HG03439 (cell line): ENCODE measurements around the gene OR2A12.
"Not testable (repeated sequence)": the region's sequence is repeated elsewhere in the genome, so short reads cannot be mapped to it uniquely, and the experiment has no call there.

Source experiments
- ATAC-seq: cut with Tn5 transposase; IDR thresholded peaks from one replicate; pipeline ENCODE4 v1.9.1; 2021; ENCODE audit warnings: mild to moderate bottlenecking, moderate library complexity; ENCODE audit not compliant: unreplicated experiment

OR2A12 gene, protein sequence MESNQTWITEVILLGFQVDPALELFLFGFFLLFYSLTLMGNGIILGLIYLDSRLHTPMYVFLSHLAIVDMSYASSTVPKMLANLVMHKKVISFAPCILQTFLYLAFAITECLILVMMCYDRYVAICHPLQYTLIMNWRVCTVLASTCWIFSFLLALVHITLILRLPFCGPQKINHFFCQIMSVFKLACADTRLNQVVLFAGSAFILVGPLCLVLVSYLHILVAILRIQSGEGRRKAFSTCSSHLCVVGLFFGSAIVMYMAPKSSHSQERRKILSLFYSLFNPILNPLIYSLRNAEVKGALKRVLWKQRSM

DNA sequence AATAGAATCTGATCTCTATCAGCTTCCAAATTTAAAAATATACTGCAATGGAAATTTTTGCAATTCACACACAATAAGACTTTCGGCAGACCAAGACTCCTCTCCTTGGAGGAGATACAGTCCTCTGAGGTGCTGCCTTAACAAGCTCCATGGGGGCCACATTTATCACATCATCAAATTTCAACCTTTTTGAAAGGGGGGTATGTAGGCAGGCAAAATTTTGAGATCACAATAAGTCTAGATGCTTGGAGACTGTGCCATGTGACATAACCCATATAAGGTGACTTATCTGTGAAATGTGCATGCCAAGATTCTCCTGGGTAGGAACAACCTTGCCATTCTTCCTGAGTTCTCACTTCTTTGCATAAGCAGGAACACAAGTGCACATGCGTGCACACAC lies at the start of gene OR2A12:
TSS of gene OR2A12 (plus strand) at position 301 of the 400 bp plus-strand sequence. CDS start 8,830 bp downstream, outside the sequence.
- no peak for ATAC-seq

DNA sequence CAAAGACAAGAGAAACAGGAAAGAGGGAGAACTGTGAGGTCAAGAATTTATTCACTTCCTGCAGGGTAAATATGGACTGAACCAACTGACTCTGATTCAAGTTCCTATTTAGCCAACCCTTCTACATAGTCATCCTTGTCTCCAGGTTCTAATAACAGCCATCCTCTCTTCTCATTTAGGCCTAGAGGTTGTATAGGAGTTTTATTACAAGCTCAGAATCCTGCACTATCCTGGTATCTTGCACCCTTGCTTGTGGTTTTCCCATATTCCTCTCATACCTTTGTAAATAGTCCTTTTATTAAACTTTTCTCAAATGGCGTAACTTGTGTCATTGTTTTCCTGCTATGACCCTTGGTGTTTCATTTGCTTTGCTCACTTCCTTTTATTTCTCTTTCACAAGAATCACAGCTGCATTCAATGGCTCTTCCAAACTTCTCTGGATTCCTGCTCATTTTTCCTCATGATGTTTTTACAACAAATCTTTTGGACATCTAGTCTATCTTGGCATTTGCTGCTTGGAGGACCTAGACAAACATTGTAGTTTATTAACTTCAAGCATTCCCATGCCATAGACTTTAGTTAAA lies 49.7 kb upstream of the OR2A12 start:
- ATAC-seq, result no peak

DNA sequence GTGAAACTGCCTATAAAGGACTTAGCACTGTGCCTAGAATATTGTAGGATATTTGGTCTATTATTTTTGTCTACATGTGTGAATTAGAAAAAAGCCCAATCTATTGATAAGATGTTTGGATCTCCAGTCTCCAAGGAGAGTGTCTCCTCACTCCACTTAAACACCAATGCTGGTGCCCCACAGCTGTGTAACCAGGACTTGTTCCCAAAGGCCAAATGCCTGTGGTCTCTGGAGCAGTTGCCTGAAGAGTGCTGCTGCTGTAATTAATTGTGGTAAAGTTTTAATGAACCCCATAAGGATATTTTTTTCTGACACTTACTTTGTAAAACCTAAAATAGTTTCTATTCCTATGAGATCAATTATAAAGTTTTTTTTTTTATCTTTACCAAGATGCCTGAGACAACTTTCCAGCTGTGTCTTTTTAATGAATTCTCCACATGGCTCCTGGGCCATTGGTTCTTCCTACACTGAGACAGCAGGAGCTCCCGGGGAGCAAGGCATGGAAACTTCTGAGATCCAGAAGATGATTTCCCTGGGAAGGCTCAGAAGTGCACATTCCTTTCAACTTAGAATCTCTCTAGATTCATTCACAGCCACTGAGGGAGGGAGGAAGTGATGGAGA lies 48.6 kb upstream of the OR2A12 start:
- ATAC-seq, result no peak

DNA sequence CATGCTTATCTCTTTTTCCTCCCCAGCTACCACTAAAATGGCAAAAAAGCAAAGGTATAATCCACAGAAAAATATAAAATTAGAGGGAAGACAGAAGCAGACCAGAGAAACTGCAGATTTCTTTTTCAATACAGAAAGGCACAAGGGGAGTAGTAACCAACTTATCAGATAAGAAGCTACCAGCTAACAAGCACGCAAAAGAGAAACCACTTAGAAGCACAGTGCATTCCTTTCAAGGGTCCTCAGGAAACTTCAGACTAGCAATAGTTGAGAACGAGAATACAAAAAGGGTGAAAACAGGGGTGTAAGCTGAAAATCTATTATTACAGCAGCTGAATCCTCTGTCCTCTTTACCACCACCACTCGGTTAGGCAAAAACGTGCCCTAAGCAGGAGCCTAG lies 47.2 kb upstream of the OR2A12 start:
- no peak for ATAC-seq

DNA sequence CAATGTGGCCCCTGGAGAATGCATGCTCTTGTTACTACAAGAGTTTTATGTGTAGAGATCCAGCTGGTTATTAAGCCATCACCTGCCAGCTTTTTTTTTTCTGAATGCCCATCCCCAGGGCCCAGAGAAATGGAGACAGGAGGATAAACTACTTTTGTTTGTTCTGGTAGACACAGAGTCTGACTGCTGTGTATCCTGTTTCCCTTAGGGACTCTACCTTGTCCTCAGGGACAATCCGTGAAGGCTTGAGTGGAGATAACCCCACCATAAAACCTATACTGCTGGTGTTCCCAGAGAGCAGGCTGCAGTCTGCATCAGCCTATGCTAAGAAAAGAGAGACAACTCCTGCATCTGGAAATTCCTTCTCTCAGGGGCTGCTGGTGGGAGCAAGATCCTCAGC lies 37.4 kb upstream of the OR2A12 start, which contains the start of gene OR2A5:
TSS of gene OR2A5 (plus strand) at position 301 of the 400 bp plus-strand sequence. CDS start 1,454 bp downstream, outside the sequence.
- no peak for ATAC-seq

DNA sequence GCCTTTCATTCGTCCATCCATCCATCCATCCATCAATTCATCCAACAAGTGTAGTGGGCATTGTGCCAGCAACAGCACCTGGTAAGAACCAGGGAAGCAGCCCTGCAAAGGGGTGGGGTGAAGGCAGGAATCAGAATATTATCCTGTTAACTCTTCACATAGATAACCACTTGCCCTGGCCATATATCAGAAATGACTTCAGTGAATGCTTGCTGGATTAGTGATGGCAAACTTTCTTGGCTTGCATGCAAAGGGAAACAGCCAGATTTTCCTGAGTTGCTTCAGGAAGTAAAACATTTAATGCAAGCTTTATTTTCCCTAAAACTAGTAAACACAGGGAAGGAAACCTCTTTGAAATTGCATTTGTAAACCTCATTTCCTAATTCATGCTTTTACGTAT lies 36.6 kb upstream of the OR2A12 start:
- no peak for ATAC-seq

DNA sequence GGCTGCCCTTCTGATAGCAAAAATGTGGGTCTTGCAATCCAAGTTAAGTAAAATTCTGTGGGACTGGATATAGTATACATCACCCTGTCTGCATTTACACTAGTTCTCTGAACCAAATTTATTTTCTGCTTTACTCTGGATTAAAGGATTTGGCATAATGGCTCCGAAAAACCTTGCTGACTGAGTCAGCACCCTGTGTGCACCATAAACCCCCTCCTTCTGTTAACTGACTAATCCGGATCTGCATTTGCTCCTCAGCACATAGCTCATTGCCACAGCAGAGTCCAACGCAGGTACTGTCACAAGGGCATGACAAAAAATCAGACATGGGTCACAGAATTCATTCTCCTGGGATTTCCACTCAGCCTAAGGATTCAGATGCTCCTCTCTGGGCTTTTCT lies 36.0 kb upstream of the OR2A12 start:
- no peak for ATAC-seq

DNA sequence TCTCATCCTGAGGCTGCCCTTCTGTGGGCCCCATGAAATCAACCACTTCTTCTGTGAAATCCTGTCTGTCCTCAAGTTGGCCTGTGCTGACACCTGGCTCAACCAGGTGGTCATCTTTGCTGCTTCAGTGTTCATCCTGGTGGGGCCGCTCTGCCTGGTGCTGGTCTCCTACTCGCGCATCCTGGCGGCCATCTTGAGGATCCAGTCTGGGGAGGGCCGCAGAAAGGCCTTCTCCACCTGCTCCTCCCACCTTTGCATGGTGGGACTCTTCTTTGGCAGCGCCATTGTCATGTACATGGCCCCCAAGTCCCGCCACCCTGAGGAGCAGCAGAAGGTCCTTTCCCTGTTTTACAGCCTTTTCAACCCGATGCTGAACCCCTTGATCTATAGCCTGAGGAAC lies 35.2 kb upstream of the OR2A12 start:
- ATAC-seq, result not testable (repeated sequence)

DNA sequence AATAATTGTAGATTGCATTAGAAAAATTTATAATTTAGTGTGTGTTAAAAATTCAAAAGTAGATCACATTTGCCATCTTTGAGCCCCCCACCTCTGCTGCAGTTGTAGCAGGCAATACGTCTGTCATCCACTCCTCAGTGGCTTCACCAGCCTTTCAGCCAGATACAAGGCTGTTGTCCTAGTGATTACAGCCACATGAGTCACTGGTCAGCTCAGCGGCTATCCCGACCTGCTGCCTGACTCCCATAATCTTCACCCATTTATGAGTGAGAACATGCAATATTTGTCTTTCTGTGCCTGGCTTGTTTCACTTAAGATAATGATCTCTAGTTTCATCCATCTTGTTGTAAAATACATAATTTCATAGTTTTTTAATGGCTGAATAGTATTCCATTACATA lies 28.1 kb upstream of the OR2A12 start:
- ATAC-seq, result no peak

DNA sequence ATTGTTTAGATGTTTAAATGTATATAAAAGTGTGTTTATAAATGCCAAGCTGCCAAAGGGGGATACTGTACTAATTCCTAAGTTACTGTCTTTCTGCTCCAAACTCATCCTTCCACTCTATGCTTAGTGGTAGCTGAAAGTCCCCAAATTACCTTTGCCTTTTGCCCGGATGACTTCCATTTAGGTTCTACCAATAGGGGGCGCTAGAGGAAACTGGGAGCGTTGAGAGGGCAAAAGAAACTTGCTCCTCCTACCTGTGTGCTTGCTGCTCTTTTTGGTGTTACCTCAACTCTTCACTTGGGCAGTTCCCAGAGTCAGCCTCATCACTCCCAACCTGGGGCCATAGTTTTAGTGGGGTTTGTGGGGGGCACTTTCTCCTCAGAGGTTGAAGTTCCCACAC lies 22.4 kb upstream of the OR2A12 start:
- ATAC-seq, result no peak

DNA sequence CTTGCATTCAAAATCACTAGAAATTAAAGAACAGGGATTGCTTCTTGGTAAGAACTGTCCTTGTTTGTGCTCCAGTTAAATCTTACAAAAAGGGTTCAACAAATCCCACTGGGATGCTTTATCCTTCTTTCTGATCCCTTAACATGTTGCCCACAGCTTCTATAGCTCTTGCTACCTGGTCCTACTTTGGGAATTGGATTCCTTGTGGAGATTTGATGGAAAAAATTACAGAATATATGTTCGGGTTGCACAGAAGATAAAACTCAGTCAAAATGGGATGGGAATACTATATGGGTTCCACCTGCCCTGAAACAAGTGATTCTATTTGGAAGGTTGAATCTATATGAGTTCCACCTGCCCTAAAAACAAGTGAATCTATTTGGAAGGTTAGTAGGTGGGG lies 16.6 kb upstream of the OR2A12 start, which contains the start of gene OR2A25:
TSS of gene OR2A25 (plus strand) at position 301 of the 400 bp plus-strand sequence. CDS start 4,409 bp downstream, outside the sequence.
- no peak for ATAC-seq

DNA sequence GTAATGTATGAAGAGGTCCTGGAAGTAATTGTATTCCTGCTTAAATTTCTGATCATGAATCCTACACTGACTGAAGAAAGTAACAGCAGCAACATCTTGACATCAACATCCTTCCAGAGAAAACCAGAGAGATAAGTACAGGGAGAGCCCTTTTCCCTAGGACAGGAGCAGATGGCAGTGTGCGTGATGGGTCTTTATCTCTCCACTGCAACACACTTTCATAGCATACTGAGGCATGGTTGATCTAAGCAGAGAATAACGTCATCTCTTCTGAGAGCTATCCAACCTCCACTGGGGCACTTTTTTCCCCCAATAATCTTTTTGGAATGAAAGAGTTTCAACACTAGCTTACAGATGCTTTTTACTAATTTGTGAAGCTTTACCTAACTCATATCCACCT lies 16.1 kb upstream of the OR2A12 start:
- ATAC-seq, result no peak

DNA sequence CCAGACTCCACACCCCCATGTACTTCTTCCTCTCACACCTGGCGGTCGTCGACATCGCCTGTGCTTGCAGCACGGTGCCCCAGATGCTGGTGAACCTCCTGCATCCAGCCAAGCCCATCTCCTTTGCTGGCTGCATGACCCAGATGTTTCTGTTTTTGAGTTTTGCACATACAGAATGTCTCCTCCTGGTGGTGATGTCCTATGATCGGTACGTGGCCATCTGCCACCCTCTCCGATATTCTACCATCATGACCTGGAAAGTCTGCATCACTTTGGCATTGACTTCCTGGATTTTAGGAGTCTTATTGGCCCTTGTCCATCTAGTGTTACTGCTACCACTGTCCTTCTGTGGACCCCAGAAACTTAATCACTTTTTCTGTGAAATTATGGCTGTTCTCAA lies 11.7 kb upstream of the OR2A12 start:
- no peak for ATAC-seq

DNA sequence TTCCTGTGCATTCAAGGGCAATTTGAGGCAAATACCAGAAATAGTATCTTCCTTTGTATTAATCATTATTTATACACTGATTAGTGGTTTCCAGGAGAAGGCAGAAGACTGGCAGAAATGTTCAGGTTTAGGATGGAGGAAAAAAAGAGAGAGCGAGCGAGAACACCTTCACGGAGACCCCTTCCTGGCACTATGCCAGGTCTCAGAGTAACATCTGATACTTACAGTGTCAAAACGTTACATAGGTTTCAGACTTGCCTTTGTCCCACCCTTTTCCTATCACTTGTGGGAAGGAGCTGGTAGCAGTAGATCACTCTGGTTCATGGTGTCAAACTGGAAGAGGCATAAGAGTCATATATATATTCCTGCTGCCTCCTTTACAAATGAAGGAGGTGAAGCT lies 652 bp downstream of the OR2A12 start:
- ATAC-seq, result no peak

DNA sequence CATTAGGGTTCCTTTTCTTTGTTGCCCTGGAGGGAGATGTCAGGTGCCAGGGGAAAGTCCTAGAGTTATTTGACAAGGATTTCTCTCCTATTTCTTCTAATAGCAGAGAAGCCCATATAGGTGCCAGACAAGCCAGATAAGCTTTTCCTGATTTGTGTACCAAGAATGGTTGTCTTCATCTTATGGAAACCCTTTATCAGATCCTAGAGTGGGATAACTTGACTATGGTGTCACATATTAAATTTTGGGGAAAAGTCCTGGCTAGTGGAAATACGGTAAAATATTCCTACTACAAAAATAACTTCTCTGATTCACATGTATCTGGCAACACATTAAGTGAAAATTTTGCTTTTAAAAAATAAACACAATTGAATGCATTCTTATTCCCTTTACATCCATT lies 1.2 kb downstream of the OR2A12 start:
- no peak for ATAC-seq

DNA sequence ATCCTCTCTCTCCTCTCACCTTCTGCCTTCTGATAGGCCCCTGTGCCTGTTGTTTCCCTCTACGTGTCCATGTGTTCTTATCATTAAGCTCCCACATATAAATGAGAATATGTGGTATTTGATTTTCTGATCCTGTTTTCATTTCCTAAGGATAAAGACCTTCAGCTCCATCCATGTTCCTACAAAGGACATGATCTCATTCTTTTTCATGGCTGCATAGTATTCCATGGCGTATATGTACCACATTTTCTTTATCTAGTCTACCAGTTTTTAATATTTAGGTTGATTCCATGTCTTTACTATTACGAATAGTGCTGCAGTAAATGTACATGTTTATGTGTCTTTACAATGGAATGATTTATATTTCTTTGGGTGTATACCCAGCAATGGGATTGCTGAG lies 4.6 kb downstream of the OR2A12 start:
- ATAC-seq, result no peak

DNA sequence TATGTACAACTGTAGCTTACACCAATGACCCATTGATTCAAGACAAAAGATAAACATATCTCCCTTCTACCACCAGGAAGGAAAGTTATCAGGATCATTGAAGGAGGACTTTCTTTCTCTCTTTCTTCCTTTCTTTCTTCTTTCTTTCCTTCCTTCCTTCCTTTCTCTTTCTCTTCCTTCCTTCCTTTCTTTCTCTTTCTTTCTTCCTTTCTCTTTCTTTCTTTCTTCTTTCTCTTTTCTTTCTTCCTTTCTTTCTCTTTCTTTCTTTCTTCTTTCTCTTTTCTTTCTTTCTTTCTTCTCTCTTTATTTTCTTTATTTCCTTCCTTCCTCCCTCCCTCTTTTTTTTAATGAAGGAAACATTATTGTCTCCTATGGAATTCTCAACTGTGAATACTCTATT lies 12.7 kb downstream of the OR2A12 start:
- no peak for ATAC-seq

DNA sequence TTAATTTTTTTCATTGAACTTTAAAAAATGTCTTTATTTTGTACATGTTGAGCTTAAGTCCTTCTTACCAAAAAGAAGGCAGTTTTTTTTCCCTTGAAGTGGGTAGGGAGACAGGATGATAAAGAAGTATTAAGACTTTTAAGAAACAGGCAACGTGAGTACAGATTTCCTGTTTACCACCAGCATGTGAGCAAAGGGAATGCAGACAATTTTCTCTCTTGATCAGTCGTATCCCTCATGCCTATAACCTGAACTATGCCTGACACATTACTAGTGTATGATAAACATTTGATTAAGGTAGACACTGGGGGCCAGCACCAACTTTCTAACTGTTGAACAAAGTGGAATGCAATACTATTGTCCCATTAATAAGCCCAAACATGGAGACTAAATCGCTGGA lies 14.5 kb downstream of the OR2A12 start:
- no peak for ATAC-seq

DNA sequence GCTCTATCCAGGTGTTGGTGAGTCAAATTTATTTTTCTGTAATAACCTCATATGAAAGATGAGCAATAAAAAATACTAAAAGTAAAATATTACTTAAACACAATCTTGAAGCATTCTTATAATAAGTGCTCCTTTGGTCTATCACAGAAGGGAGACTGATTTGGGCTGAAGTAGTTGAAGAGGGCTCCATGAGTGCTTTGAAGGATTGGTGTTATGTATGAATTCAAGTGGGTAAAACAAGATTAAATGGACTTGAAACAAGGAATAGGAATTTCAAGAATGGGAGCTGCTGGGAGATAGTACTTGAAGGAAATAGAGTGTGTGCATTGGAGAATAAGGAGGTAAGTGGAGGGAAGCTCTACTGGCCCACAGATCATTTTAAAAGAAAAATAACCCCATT lies 16.0 kb downstream of the OR2A12 start:
- no peak for ATAC-seq

DNA sequence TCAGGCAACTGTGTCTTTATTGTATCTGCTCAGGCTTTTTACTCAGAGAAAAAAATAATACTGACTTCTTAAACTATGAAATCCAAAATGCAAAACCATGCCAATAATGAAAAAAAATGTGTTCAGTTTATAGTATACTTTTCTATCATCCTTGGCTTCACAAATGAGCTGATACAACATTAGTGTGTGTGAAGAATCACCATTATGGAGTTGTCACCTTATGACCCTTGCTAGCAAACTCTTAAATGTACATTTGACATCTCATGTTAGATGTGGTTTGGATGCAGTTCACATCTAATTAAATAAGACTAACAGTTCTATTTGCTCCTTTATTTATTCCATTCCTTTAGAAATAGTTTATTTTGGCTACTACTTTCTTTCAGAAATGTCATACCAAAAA lies 19.1 kb downstream of the OR2A12 start:
- no peak for ATAC-seq

DNA sequence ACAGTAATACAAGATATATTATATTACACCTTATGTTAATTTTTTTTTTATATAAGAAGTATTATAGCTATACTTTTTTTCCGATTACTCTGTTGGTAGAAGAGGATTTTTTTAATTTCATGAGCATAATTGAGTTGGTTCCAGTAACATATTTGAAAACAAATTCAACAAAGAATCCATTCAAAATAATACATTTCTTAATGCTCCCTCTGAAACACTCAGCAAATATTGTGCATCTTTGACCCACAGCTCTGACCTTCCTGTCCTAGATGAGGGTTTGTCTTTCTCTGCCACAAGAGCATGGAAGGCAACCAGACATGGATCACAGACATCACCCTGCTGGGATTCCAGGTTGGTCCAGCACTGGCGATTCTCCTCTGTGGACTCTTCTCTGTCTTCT lies 23.2 kb downstream of the OR2A12 start, which contains the start of gene OR2A2:
TSS of gene OR2A2 (plus strand) at position 301 of the 400 bp plus-strand sequence. CDS start at position 301, 0 bp downstream.
- ATAC-seq, result no peak

DNA sequence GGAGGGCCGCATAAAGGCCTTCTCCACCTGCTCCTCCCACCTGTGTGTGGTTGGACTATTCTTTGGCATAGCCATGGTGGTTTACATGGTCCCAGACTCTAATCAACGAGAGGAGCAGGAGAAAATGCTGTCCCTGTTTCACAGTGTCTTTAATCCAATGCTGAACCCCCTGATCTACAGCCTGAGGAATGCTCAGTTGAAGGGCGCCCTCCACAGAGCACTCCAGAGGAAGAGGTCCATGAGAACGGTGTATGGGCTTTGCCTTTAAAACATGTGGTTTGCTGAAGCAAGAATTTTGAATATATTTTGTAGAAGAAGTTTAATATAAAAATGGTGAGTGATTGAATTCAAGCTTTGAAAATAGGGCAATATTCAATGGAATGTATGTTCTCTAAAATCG lies 24.2 kb downstream of the OR2A12 start:
- no peak for ATAC-seq
